C4-2B (cell line): ENCODE data around the gene MRPL55.

Experiments
- H3K27ac ChIP-seq: fragments of 450-650 bp; 2 replicates; pipeline ENCODE4 v1.5.1; 2017
- ZFX ChIP-seq: fragments of 450-650 bp; IDR thresholded peaks from 2 replicates; pipeline ENCODE4 v1.6.1; 2017
- TF ChIP-seq, protein P1 (sequence below): fragments of 450-650 bp; conservative IDR thresholded peaks from 2 replicates; pipeline ENCODE4 v1.5.1; 2017; ENCODE audit warnings: mild to moderate bottlenecking

Gene MRPL55

DNA sequence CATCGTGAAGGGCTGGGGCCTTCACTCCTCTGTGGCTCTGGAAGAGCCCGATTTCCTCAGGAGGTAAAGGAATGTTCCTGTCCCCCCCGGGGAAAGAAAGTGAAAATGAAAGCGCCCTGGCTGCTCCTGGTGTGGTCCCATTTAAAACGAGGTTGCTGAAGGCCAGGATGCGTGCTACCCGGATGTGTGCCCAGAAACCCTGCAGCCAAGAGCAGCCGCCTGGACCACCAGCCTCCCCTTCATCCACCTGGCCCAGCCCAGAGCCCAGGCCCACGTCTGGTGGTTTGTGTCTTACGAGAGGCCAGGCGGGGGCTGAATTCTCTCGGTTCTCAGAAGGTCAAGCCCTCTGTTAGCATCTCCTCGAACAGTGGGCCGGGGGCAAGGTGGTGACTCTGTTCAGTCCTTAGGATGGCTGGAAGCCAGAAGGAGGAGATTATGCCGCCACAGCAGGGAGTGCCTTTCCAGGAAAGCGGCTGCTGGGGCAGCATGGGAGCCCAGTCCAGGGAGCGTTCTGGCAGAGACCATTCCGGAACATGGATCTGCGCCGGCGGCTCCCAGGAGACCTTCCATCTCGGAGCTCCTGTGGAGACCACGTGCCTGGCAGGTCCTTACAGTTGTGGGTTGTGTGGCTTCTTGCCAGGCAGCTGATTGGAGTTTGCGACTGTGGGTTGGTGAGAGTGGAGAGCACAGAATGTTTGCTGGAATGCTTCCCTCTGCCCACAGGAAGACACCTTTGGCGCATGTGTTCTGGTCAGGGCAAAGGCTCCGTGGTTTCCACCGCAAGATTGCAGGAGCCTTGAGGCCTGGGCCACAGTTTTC lies 32.3 kb upstream of the MRPL55 start:
- 0 out of 2 replicates have a peak, but pooled peaks have one; percentile 13 for TF ChIP-seq ZFX
- TF ChIP-seq, protein P1, sequence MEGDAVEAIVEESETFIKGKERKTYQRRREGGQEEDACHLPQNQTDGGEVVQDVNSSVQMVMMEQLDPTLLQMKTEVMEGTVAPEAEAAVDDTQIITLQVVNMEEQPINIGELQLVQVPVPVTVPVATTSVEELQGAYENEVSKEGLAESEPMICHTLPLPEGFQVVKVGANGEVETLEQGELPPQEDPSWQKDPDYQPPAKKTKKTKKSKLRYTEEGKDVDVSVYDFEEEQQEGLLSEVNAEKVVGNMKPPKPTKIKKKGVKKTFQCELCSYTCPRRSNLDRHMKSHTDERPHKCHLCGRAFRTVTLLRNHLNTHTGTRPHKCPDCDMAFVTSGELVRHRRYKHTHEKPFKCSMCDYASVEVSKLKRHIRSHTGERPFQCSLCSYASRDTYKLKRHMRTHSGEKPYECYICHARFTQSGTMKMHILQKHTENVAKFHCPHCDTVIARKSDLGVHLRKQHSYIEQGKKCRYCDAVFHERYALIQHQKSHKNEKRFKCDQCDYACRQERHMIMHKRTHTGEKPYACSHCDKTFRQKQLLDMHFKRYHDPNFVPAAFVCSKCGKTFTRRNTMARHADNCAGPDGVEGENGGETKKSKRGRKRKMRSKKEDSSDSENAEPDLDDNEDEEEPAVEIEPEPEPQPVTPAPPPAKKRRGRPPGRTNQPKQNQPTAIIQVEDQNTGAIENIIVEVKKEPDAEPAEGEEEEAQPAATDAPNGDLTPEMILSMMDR, result no peak
- H3K27ac ChIP-seq, result peak overlapping the region; percentile 92

DNA sequence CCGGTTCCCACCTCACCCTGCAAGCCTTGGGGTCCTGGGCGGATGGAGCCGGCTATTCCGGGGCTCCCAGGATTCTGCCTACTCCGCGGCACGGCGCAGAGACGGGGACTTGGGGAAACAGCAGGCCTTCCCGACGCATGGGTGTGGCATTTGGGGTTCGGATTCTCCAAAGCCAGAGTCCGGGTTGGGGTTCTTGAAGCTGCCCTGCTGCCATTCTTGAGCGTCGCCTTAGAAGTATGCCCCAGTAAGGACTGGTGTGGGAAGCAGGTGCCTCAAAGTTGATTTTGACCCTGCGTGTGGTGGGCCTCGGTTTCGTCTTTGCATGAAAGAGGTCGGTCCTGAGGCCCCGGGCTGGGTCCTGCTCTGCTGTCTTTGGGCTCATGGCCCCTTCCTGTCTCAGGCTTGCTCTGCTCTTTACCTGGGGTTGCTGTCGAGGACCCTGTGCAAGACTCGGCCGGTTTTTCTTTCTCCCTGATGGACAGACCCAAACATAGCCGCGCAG lies 31.7 kb upstream of the MRPL55 start:
- H3K27ac ChIP-seq, result peak overlapping the region; percentile 92
- no peak for TF ChIP-seq ZFX
- TF ChIP-seq, protein P1, result no peak

DNA sequence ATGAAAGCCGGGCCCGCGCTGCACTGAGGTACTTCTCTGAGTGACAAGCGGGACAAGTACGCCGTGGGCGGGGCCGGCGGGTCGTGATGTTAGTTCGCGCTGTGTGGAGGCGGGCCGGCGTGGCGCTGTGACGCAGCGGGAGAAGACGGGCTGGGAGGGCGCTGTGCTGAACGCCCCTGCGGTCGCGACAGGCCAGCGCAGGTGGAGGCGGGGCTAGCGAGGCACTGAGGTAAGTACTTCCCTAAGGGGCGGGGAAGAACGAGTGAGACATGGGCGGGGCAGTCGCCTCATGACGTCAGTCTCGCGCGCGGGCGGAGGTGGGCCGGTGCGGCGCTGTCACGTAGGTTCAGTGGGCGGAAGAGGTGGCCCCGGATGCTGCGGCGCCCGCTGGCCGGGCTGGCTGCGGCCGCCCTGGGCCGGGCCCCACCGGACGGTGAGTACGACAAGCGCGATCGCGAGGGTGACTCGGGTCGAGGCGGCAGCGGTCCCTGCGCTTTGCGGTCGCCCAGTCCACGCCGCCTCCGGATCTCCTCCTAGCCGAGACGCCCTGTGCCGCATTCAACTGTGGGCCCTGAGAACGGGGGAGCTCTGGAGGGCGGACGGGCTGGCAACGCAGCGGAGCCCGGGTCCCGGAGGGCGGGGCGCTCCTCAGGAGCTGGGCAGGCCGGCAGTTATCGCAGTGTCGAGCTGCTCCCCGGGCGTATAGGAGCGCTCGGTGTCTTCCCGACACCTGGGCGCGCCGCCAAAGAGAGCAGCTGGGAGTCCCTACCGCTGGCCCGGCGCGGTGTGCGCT lies 31.0 kb upstream of the MRPL55 start, which contains the start of gene GUK1:
GUK1 (plus strand) TSS at position 349 of the 793 bp plus-strand sequence; CDS start at position 373, 24 bp downstream.
- H3K27ac ChIP-seq, result peak within 1 kb of the TSS; percentile 92

DNA sequence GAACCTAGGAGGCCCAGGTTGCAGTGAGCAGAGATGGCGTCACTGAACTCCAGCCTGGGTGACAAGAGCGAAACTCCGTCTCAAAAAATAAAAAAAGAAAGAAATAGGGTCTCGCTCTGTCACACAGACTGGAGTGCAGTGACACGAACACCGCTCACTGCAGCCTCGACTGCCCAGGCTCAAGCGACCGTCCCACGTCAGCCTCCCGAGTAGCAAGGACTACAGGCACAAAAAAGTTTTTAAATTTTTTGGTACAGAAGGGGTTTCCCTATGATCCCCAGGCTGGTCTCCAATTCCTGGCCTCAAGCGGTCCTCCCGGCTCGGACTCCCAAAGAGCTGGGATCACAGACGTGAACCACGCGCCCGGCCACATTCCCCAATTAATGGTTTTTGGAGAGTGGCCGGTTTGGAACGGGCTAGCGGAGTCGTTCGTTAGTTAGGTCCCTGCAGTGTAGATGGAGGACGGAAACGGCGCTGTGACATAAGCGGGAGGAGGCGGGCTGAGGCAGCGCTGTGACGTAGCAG lies 30.4 kb upstream of the MRPL55 start:
- TF ChIP-seq ZFX, result no peak
- TF ChIP-seq, protein P1, result no peak

More for the DNA sequence above, 31.0 kb upstream of the MRPL55 start, which contains the start of gene GUK1:
- TF ChIP-seq ZFX, result peak; percentile 76; the same call in 1 of the 2 replicates
- TF ChIP-seq, protein P1, result no peak

DNA sequence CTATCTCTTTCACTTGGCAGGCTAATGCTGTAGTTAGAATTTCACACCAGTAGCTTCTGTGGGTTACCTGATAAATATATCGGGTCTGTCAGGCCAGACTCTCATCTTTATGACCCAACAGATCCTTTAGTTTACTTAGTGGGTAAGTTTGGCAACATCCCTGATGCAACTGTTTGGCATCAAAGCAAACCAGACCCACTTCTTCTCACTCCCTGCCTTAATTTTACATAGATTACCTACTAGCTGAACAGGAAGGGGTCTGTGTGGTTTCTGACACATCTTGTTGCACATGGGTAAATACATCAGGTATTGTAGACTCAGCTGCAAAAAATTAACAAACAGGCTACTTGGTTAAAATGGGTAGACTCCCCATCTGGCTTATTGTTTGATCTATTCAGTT lies 27.8 kb upstream of the MRPL55 start:
- H3K27ac ChIP-seq, result no peak overlapping the region
- TF ChIP-seq, protein P1, result no peak
- TF ChIP-seq ZFX, result no peak

More for the DNA sequence above, 30.4 kb upstream of the MRPL55 start:
- peak overlapping the region; percentile 92 for H3K27ac ChIP-seq

DNA sequence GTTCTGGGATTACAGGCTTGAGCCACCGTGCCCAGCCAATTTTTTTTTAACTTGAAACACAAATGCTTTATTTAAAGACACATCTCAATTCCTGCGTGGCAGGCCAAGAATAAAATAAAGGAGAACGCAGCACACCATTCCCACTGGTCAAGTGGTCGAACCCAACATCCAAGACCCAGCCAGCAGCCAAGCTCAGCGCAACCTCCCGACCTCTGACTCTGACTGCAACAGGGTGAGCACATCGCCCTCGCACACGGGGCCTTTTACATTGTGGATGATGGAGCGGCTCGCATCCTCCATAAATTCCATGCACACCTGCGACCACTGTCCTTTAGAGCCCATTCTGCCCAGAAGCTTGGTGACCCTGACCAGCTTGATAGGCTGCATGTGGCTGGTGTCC lies 25.5 kb upstream of the MRPL55 start:
- no peak overlapping the region for H3K27ac ChIP-seq
- no peak for TF ChIP-seq ZFX
- TF ChIP-seq, protein P1, result no peak
